HG02852 (cell line): ENCODE data around the gene STK32A.
"Not testable (repeated sequence)": the region's sequence is repeated elsewhere in the genome, so short reads cannot be mapped to it uniquely, and the experiment has no call there.

Experiments
- ATAC-seq: cut with Tn5 transposase; IDR thresholded peaks from one replicate; pipeline ENCODE4 v1.9.1; 2021; ENCODE audit warnings: mild to moderate bottlenecking, moderate library complexity; ENCODE audit not compliant: unreplicated experiment

Gene STK32A

GRCh38 chr5:147341345-147341744 is 106.5 kb downstream of the STK32A start:
- no peak for ATAC-seq

GRCh38 chr5:147344861-147345260 is 110.0 kb downstream of the STK32A start:
- no peak for ATAC-seq

GRCh38 chr5:147346006-147346561 is 111.3 kb downstream of the STK32A start:
- ATAC-seq, result no peak

- no peak for ATAC-seq
Observed at GRCh38 chr5:147348046-147348445, 113.2 kb downstream of the STK32A start.

- no peak for ATAC-seq
Observed at GRCh38 chr5:147348451-147348850, 113.6 kb downstream of the STK32A start.

GRCh38 chr5:147349241-147349640 is 114.4 kb downstream of the STK32A start:
- ATAC-seq, result no peak

- no peak for ATAC-seq
Observed at GRCh38 chr5:147359101-147359500, 124.3 kb downstream of the STK32A start.

- no peak for ATAC-seq
Observed at GRCh38 chr5:147359581-147359980, 124.8 kb downstream of the STK32A start.

- ATAC-seq, result no peak
Observed at GRCh38 chr5:147360816-147361215, 126.0 kb downstream of the STK32A start.

- ATAC-seq, result no peak
Observed at GRCh38 chr5:147361441-147362175, 126.8 kb downstream of the STK32A start.

- not testable (repeated sequence) for ATAC-seq
Observed at GRCh38 chr5:147367381-147367780, 132.6 kb downstream of the STK32A start.

- no peak for ATAC-seq
Observed at GRCh38 chr5:147369742-147370374, 135.0 kb downstream of the STK32A start.

- ATAC-seq, result no peak
Observed at GRCh38 chr5:147371290-147371689, 136.5 kb downstream of the STK32A start.

GRCh38 chr5:147372191-147372590 is 137.4 kb downstream of the STK32A start:
- ATAC-seq, result no peak

- no peak for ATAC-seq
Observed at GRCh38 chr5:147373328-147373727, 138.5 kb downstream of the STK32A start.

- no peak for ATAC-seq
Observed at GRCh38 chr5:147375151-147375550, 140.3 kb downstream of the STK32A start.

GRCh38 chr5:147377682-147378081 is 142.9 kb downstream of the STK32A start:
- ATAC-seq, result no peak

- ATAC-seq, result no peak
Observed at GRCh38 chr5:147381555-147381954, 146.7 kb downstream of the STK32A start.

GRCh38 chr5:147382776-147383175 is 147.9 kb downstream of the STK32A start:
- no peak for ATAC-seq

- no peak for ATAC-seq
Observed at GRCh38 chr5:147384346-147385193, 149.7 kb downstream of the STK32A start.

- no peak for ATAC-seq
Observed at GRCh38 chr5:147387109-147387508, 152.3 kb downstream of the STK32A start.
